ENCODE data around the gene VGLL3. TPM values are rescaled to one million over a fixed set of nuclear protein-coding genes. Genes with fewer than 3 reads are reported as not detected.
"Not testable (repeated sequence)": the region's sequence is repeated elsewhere in the genome, so short reads cannot be mapped to it uniquely, and the experiment has no call there.

The VGLL3 gene
- total and polyA plus RNA-seq, 5 donors from 2014 or later, result 0.05 TPM; not detected in 4

DNA sequence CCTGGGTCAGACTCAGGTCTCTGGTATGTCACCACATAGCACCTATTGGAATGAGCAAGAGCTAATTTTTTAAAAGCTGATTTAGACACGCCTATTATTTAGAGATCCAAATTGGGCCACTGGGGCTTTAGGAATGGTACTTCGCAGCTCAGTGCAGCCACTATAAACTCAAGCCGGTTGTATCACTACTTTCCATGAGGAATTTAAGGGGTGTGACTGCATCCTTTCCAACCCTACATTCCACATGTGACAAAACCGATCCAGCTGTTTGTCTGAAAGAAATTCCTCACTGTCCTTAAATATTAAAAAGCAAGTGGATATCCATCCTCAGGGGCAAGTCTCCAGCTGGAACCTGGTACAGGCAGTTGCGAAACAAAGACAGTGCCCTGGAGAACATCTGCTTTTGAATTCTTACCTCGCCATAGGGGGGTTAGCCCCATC lies 12.8 kb downstream of the VGLL3 start:
- no peak overlapping the region for H3K4me3 Mint-ChIP-seq

DNA sequence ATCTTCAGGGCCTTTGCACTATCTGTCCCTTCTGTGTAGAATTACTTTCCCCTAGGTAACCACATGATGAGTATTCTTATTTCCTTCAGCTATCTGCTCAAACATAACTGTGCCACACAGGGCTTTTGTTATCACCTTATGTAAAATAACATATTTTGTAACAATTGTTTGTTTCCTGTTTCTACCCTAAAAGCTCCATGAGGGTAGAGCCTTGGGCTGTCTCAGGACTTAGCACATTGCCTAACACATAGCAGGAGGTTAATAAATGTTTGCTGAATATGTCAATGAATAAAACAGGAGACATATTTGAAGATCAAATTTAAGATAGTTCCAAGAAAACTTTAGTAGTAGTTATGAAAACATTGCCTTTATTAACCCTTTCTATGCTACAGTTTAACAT lies 14.7 kb downstream of the VGLL3 start:
- Histone ChIP-seq H3K27ac (ENCODE audit: insufficient read depth, low read length, poor library complexity, severe bottlenecking) (no peak overlapping the region), H3K9me3 (ENCODE audit: control insufficient read depth in 2 of 2, low read length in 2 of 2) (no peaks in the 10 kb centered on the region), H3K36me3 (ENCODE audit: control insufficient read depth, insufficient read depth, low read length) (no peaks in the 10 kb centered on the region), H3K4me3 (ENCODE audit: low read depth, low read length) (no peak overlapping the region), H3K27me3 (ENCODE audit: control insufficient read depth, insufficient read depth, low read length) (no peaks in the 10 kb centered on the region), H3K4me1 (ENCODE audit: control insufficient read depth, insufficient read depth, low read length, poor library complexity, severe bottlenecking) (no peaks in the 10 kb centered on the region)
- Mint-ChIP-seq H3K27ac (no peak overlapping the region), H3K4me1 (no peaks in the 10 kb centered on the region), H3K9me3 (peaks cover 0 to 5% (median 2%) of the 10 kb centered on the region in 7 donors), H3K27me3 (no peaks in the 10 kb centered on the region), H3K4me3 (no peak overlapping the region), H3K36me3 (no peaks in the 10 kb centered on the region)
- ATAC-seq (ENCODE audit: low read depth in 2 of 2), result no peak
- DNase-seq, result no peak

More for the DNA sequence above, 12.8 kb downstream of the VGLL3 start:
- H3K9me3 Mint-ChIP-seq, result peaks cover 0 to 2% (median 0%) of the 10 kb centered on the region in 7 donors
- Histone ChIP-seq H3K4me1 (ENCODE audit: control insufficient read depth, insufficient read depth, low read length, poor library complexity, severe bottlenecking) (no peaks in the 10 kb centered on the region), H3K27ac (ENCODE audit: insufficient read depth, low read length, poor library complexity, severe bottlenecking) (no peak overlapping the region), H3K9me3 (ENCODE audit: control insufficient read depth in 2 of 2, low read length in 2 of 2) (no peaks in the 10 kb centered on the region), H3K36me3 (ENCODE audit: control insufficient read depth, insufficient read depth, low read length) (no peaks in the 10 kb centered on the region), H3K27me3 (ENCODE audit: control insufficient read depth, insufficient read depth, low read length) (no peaks in the 10 kb centered on the region), H3K4me3 (ENCODE audit: low read depth, low read length) (no peak overlapping the region)
- DNase-seq, result no peak
- no peaks in the 10 kb centered on the region for H3K4me1 Mint-ChIP-seq
- no peak for ATAC-seq (ENCODE audit: low read depth in 2 of 2)
- H3K27me3 Mint-ChIP-seq, result no peaks in the 10 kb centered on the region
- H3K36me3 Mint-ChIP-seq, result no peaks in the 10 kb centered on the region
- H3K27ac Mint-ChIP-seq, result no peak overlapping the region

DNA sequence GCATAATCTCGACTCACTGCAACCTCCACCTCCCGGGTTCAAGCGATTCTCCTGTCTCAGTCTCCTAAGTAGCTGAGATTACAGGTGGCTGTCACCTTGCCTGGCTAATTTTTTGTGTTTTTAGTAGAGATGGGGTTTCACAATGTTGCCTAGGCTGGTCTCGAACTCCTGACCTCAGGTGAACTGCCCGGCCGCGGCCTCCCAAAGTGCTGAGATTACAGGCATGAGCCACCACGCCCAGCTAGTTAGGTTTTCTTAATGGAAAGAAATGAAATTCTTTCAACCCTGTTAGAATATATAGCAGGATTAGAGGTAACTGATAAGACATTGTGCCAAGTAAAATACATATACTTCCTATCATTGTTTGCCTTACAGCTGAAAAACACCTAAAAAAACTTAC lies 16.8 kb downstream of the VGLL3 start:
- not testable (repeated sequence) for H3K4me3 Mint-ChIP-seq; H3K27ac ChIP-seq (ENCODE audit: insufficient read depth, low read length, poor library complexity, severe bottlenecking); H3K9me3 ChIP-seq (ENCODE audit: control insufficient read depth in 2 of 2, low read length in 2 of 2); H3K4me1 Mint-ChIP-seq; H3K27me3 ChIP-seq (ENCODE audit: control insufficient read depth, insufficient read depth, low read length); ATAC-seq (ENCODE audit: low read depth in 2 of 2); H3K36me3 Mint-ChIP-seq; DNase-seq; H3K36me3 ChIP-seq (ENCODE audit: control insufficient read depth, insufficient read depth, low read length); H3K27me3 Mint-ChIP-seq; H3K27ac Mint-ChIP-seq; H3K4me1 ChIP-seq (ENCODE audit: control insufficient read depth, insufficient read depth, low read length, poor library complexity, severe bottlenecking); H3K4me3 ChIP-seq (ENCODE audit: low read depth, low read length)
- peaks cover 0 to 11% (median 3%) of the 10 kb centered on the region in 7 donors for H3K9me3 Mint-ChIP-seq

DNA sequence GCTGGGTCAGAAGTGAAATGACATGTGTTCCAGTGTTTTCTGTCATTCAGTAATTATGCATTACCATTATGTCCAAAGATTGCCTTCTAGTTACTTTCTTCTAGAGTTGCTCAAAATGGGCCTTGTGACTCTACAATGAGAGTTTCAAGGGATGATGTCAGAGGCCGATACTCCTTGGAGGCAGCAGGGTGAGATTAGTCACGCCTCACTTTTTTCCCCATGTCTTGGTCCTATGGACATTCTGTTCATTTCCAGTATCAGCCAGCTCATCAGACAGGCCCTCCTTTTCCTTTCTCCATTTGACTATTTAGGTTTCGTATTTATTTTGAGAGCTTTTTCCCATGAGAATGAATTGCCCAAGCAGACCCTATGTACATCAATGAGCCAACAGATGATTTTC lies 17.5 kb downstream of the VGLL3 start:
- Histone ChIP-seq H3K4me1 (ENCODE audit: control insufficient read depth, insufficient read depth, low read length, poor library complexity, severe bottlenecking) (no peaks in the 10 kb centered on the region), H3K36me3 (ENCODE audit: control insufficient read depth, insufficient read depth, low read length) (no peaks in the 10 kb centered on the region), H3K27me3 (ENCODE audit: control insufficient read depth, insufficient read depth, low read length) (no peaks in the 10 kb centered on the region), H3K4me3 (ENCODE audit: low read depth, low read length) (no peak overlapping the region), H3K27ac (ENCODE audit: insufficient read depth, low read length, poor library complexity, severe bottlenecking) (no peak overlapping the region), H3K9me3 (ENCODE audit: control insufficient read depth in 2 of 2, low read length in 2 of 2) (no peaks in the 10 kb centered on the region)
- H3K36me3 Mint-ChIP-seq, result no peaks in the 10 kb centered on the region
- no peak for DNase-seq
- ATAC-seq (ENCODE audit: low read depth in 2 of 2), result no peak
- H3K27me3 Mint-ChIP-seq, result no peaks in the 10 kb centered on the region
- H3K4me3 Mint-ChIP-seq, result no peak overlapping the region
- H3K27ac Mint-ChIP-seq, result no peak overlapping the region
- H3K4me1 Mint-ChIP-seq, result no peaks in the 10 kb centered on the region
- peaks cover 0 to 11% (median 3%) of the 10 kb centered on the region in 7 donors for H3K9me3 Mint-ChIP-seq

DNA sequence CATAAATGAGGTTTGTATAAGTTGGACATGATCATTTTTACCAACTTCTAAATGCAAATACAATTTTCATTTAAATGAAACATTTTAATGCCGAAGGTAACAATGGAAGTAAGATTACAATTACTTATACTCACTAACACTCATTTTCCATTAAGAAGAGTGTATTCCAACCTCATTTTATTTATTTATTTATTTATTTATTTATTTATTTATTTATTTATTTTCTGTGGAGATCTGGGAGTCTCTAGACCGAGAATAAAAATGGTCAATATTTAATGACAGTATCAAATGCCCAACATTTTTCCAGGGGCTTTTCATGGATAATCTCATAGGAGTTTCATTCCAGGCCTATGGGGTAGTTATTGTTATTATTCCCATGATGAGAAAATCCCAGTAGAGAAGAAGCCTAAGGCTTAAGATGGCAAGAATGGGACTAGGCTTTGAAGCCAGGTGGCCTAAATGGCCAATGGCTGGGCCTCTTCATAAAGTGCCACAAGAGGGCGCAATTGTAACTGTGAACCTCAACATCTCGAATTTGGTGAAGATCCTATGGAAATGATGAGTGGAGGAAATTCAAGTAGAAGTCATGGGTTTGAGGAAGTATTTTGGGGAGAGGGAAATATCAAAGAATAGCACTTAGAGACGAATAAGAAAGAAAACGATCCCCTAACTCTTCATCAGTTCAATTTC lies 21.3 kb downstream of the VGLL3 start:
- Mint-ChIP-seq H3K27me3 (no peaks in the 10 kb centered on the region), H3K36me3 (no peaks in the 10 kb centered on the region), H3K4me1 (no peaks in the 10 kb centered on the region), H3K27ac (no peak overlapping the region), H3K9me3 (peaks cover 0 to 15% (median 4%) of the 10 kb centered on the region in 7 donors), H3K4me3 (no peak overlapping the region)
- peak in 1 of 3 donors; percentile 23 for DNase-seq
- H3K9me3 ChIP-seq (ENCODE audit: control insufficient read depth in 2 of 2, low read length in 2 of 2), result no peaks in the 10 kb centered on the region
- H3K27me3 ChIP-seq (ENCODE audit: control insufficient read depth, insufficient read depth, low read length), result no peaks in the 10 kb centered on the region
- no peak overlapping the region for H3K4me3 ChIP-seq (ENCODE audit: low read depth, low read length)
- no peak overlapping the region for H3K27ac ChIP-seq (ENCODE audit: insufficient read depth, low read length, poor library complexity, severe bottlenecking)
- no peak for ATAC-seq (ENCODE audit: low read depth in 2 of 2)
- no peaks in the 10 kb centered on the region for H3K4me1 ChIP-seq (ENCODE audit: control insufficient read depth, insufficient read depth, low read length, poor library complexity, severe bottlenecking)
- H3K36me3 ChIP-seq (ENCODE audit: control insufficient read depth, insufficient read depth, low read length), result no peaks in the 10 kb centered on the region

DNA sequence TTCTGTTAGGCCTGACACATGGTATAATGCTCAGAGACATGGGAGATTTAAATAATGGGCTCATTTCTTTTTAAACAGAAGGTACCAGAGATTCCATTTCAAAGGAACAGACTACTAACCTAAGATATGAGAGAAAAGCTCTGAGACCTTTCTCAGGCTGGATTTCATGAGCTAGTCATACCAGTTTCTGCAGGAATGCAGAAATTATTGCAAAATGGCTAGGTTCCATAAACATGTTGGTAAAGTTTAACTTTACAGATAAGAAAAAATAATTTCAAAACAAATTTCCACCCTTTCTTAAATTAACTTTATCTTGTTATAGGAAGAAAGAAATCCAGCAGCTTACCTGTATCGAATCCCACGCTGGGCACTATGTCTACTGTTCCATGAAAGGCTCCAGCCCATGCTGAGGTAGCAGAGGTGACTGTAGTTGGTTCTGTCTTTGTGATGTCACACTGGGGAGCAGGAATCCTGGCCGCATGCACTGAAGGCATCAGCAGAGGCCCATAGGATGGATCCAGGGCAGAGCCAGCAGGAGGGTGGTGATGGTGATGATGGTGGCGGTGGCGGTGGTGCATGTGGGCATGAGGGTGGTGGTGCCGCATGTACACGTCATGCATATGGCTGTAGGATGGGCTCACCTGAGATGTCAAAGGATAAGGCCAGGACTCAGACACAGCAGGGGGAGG lies 22.6 kb downstream of the VGLL3 start:
- no peaks in the 10 kb centered on the region for H3K27me3 Mint-ChIP-seq
- H3K4me3 Mint-ChIP-seq, result no peak overlapping the region
- Histone ChIP-seq H3K9me3 (ENCODE audit: control insufficient read depth in 2 of 2, low read length in 2 of 2) (no peaks in the 10 kb centered on the region), H3K4me1 (ENCODE audit: control insufficient read depth, insufficient read depth, low read length, poor library complexity, severe bottlenecking) (no peaks in the 10 kb centered on the region), H3K4me3 (ENCODE audit: low read depth, low read length) (no peak overlapping the region), H3K36me3 (ENCODE audit: control insufficient read depth, insufficient read depth, low read length) (no peaks in the 10 kb centered on the region), H3K27ac (ENCODE audit: insufficient read depth, low read length, poor library complexity, severe bottlenecking) (no peak overlapping the region), H3K27me3 (ENCODE audit: control insufficient read depth, insufficient read depth, low read length) (no peaks in the 10 kb centered on the region)
- no peak for ATAC-seq (ENCODE audit: low read depth in 2 of 2)
- no peak overlapping the region for H3K27ac Mint-ChIP-seq
- no peaks in the 10 kb centered on the region for H3K36me3 Mint-ChIP-seq
- no peak for DNase-seq
- peaks cover 0 to 15% (median 4%) of the 10 kb centered on the region in 7 donors for H3K9me3 Mint-ChIP-seq
- no peaks in the 10 kb centered on the region for H3K4me1 Mint-ChIP-seq

DNA sequence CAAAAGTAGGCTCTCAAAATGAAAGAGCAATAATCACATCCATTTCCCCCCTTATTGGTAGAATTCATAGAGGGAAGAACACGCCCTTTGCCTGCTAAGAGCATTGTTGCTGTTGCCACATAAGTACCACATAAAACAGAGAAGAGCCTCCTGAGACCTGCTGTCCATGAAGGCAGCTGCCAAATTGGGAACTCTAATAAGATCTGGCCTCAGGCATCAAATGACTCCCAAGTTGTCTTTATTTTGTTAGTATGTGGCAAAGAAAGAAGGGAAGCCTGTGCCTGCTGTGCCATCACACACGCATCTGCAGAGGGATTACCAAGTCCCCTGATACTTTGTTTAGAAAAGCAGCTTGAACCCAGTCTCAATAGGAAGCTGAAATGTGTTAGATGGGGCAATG lies 23.9 kb downstream of the VGLL3 start:
- H3K27ac Mint-ChIP-seq, result no peak overlapping the region
- H3K9me3 Mint-ChIP-seq, result peaks cover 0 to 14% (median 5%) of the 10 kb centered on the region in 7 donors
- H3K27me3 Mint-ChIP-seq, result no peaks in the 10 kb centered on the region
- no peaks in the 10 kb centered on the region for H3K36me3 Mint-ChIP-seq
- ATAC-seq (ENCODE audit: low read depth in 2 of 2), result no peak
- Histone ChIP-seq H3K36me3 (ENCODE audit: control insufficient read depth, insufficient read depth, low read length) (no peaks in the 10 kb centered on the region), H3K27ac (ENCODE audit: insufficient read depth, low read length, poor library complexity, severe bottlenecking) (no peak overlapping the region), H3K9me3 (ENCODE audit: control insufficient read depth in 2 of 2, low read length in 2 of 2) (no peaks in the 10 kb centered on the region), H3K4me3 (ENCODE audit: low read depth, low read length) (no peak overlapping the region), H3K4me1 (ENCODE audit: control insufficient read depth, insufficient read depth, low read length, poor library complexity, severe bottlenecking) (no peaks in the 10 kb centered on the region), H3K27me3 (ENCODE audit: control insufficient read depth, insufficient read depth, low read length) (no peaks in the 10 kb centered on the region)
- DNase-seq, result no peak
- H3K4me1 Mint-ChIP-seq, result no peaks in the 10 kb centered on the region
- H3K4me3 Mint-ChIP-seq, result no peak overlapping the region

DNA sequence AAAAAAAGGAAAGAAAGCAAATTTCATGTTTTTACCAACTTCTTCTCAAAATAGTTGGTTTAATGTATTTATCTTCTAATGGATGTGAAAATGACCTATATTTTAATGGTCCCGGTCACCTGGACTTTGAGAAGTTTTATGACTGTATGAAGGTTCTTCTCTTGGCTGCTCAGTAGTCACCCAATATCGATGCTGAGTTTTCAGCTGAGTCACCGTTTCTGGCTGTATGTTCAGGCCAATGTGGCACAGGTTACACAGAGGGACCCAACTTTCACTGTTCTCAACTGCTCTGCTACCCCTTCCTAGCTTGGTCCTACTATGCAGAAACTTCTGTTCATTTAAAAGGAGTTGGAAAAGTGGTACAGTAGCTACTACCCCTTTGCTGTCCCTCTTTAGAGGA lies 25.8 kb downstream of the VGLL3 start:
- no peak for ATAC-seq (ENCODE audit: low read depth in 2 of 2)
- no peaks in the 10 kb centered on the region for H3K9me3 ChIP-seq (ENCODE audit: control insufficient read depth in 2 of 2, low read length in 2 of 2)
- no peak for DNase-seq
- peaks cover 0 to 9% (median 2%) of the 10 kb centered on the region in 7 donors for H3K9me3 Mint-ChIP-seq
- no peaks in the 10 kb centered on the region for H3K27me3 Mint-ChIP-seq
- H3K4me3 ChIP-seq (ENCODE audit: low read depth, low read length), result no peak overlapping the region
- no peak overlapping the region for H3K27ac ChIP-seq (ENCODE audit: insufficient read depth, low read length, poor library complexity, severe bottlenecking)
- H3K4me3 Mint-ChIP-seq, result no peak overlapping the region
- H3K27me3 ChIP-seq (ENCODE audit: control insufficient read depth, insufficient read depth, low read length), result no peaks in the 10 kb centered on the region
- H3K27ac Mint-ChIP-seq, result no peak overlapping the region
- H3K4me1 Mint-ChIP-seq, result no peaks in the 10 kb centered on the region
- H3K4me1 ChIP-seq (ENCODE audit: control insufficient read depth, insufficient read depth, low read length, poor library complexity, severe bottlenecking), result no peaks in the 10 kb centered on the region
- no peaks in the 10 kb centered on the region for H3K36me3 Mint-ChIP-seq
- H3K36me3 ChIP-seq (ENCODE audit: control insufficient read depth, insufficient read depth, low read length), result no peaks in the 10 kb centered on the region
